Testis (tissue), 2 donors: ENCODE measurements around the gene COLQ.

Source experiments
- POLR2A ChIP-seq: fragments of 450-650 bp; IDR thresholded peaks from one replicate; pipeline ENCODE4 v1.6.1; 2017; ENCODE audit warnings: antibody characterized with exemption, mild to moderate bottlenecking, moderate library complexity
- TF ChIP-seq, protein P1 (sequence below), 3 experiments: fragments of 450-650 bp in 2 of 3; fragments of 200-600 bp in 1 of 3; sonication (generic) in 1 of 3; IDR thresholded peaks; one replicate each; pipeline ENCODE4 v1.5.1; 2016 to 2019; ENCODE audit warnings: antibody characterized with exemption in 3 of 3, mild to moderate bottlenecking in 2 of 3, moderate library complexity in 1 of 3

DNA sequence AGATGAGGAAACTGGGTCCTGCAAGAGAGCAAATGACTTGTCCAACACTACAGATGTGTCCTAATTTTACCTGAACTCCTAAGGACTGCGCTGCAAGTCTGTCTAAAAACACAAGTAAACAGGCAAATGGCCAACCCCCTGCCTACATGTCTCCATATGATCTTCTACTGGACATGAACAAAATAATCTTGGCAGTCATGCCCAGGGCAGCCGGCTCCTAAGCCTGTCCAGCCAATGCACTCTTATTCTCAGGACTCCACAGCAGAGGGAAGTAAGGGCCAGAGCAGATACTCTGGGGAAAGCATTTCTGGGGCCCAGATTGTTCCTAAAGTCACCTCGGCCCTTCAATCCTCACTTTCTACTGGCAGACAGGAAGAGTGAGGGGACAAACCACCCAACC, 10.3 kb downstream of the COLQ start:
- TF ChIP-seq, protein P1, sequence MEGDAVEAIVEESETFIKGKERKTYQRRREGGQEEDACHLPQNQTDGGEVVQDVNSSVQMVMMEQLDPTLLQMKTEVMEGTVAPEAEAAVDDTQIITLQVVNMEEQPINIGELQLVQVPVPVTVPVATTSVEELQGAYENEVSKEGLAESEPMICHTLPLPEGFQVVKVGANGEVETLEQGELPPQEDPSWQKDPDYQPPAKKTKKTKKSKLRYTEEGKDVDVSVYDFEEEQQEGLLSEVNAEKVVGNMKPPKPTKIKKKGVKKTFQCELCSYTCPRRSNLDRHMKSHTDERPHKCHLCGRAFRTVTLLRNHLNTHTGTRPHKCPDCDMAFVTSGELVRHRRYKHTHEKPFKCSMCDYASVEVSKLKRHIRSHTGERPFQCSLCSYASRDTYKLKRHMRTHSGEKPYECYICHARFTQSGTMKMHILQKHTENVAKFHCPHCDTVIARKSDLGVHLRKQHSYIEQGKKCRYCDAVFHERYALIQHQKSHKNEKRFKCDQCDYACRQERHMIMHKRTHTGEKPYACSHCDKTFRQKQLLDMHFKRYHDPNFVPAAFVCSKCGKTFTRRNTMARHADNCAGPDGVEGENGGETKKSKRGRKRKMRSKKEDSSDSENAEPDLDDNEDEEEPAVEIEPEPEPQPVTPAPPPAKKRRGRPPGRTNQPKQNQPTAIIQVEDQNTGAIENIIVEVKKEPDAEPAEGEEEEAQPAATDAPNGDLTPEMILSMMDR (IDR thresholded peaks at IDR 0.05) = no peak
- TF ChIP-seq POLR2A = no peak
